Measurements from ENCODE around the gene YDJC.

DNA sequence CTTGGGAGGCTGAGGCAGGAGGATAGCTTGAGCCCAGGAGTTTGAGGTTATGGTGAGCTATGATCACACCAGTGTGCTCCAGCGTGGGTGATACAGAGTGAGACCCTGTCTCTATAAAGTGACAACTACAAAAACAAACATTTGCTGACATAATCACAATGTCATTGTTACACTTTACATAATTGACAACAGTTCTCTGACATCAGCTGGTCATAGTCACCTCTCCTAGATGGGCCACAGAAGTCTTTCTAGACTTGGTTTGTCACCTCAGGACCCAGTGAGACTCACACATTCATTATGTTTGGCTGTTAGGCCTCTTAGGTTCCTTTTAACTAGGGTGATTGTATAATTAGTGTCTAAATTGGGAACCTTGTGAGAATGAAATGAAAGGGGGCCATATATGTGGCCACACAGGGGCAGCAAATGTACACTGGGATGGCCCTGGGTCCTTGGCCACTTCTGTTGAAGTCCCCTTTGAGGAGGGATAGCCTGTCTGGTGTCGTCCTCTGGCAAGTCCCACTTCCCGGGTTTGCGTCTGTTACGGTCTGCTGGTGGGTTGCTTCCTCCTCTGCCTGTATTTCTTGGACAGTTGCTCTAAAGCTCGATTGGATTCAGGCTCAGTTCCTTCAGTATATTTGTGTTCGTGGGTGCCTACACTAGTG is 30.2 kb upstream of the YDJC start:
- TF ChIP-seq, protein P1, sequence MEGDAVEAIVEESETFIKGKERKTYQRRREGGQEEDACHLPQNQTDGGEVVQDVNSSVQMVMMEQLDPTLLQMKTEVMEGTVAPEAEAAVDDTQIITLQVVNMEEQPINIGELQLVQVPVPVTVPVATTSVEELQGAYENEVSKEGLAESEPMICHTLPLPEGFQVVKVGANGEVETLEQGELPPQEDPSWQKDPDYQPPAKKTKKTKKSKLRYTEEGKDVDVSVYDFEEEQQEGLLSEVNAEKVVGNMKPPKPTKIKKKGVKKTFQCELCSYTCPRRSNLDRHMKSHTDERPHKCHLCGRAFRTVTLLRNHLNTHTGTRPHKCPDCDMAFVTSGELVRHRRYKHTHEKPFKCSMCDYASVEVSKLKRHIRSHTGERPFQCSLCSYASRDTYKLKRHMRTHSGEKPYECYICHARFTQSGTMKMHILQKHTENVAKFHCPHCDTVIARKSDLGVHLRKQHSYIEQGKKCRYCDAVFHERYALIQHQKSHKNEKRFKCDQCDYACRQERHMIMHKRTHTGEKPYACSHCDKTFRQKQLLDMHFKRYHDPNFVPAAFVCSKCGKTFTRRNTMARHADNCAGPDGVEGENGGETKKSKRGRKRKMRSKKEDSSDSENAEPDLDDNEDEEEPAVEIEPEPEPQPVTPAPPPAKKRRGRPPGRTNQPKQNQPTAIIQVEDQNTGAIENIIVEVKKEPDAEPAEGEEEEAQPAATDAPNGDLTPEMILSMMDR (conservative IDR thresholded peaks at IDR 0.05; ENCODE audit: low read length): no peak
- no peak for TF ChIP-seq EZH2phosphoT487 (IDR thresholded peaks at IDR 0.05; ENCODE audit: borderline replicate concordance)

Measured in Loucy (cell line).